Measurements from ENCODE around the gene PPIL6. TPM values are rescaled to one million over a fixed set of nuclear protein-coding genes. Genes with fewer than 3 reads are reported as not detected.

The PPIL6 gene
- total RNA-seq, 2 donors from 2014 or later, result 0.58 to 2.0 TPM

- intact Hi-C loops (cut with DNase I, micrococcal nuclease), result no loop called here
- DNase-seq, result no peak
- ATAC-seq, result no peak
These were observed 84.2 kb downstream of the PPIL6 start for GRCh38 chr6:109356237-109356636.

- intact Hi-C loops (cut with DNase I, micrococcal nuclease), result no loop called here
- no peak for DNase-seq
- ATAC-seq, result peak; percentile 57
These were observed 88.9 kb downstream of the PPIL6 start for GRCh38 chr6:109351231-109352130.

- ATAC-seq (peak; percentile 77), DNase-seq (peak; percentile 52 to 79)
- intact Hi-C loops (cut with DNase I, micrococcal nuclease), result no loop called here
These were observed 90.9 kb downstream of the PPIL6 start for GRCh38 chr6:109349419-109349987.

- ATAC-seq (no peak), DNase-seq (peak in 1 of 2 donors; percentile 38)
- intact Hi-C loops (cut with DNase I, micrococcal nuclease), result no loop called here
These were observed 92.2 kb downstream of the PPIL6 start for GRCh38 chr6:109348226-109348625.

GRCh38 chr6:109347779-109348178 is 92.6 kb downstream of the PPIL6 start:
- ATAC-seq (peak; percentile 71), DNase-seq (peak; percentile 62 to 73)
- intact Hi-C loops (cut with DNase I, micrococcal nuclease), result no loop called here

GRCh38 chr6:109345986-109346385 is 94.4 kb downstream of the PPIL6 start:
- intact Hi-C loops (cut with DNase I, micrococcal nuclease), result no loop called here
- ATAC-seq (no peak), DNase-seq (no peak)

- DNase-seq, result no peak
- no peak for ATAC-seq
- intact Hi-C loops (cut with DNase I, micrococcal nuclease), result no loop called here
These were observed 96.2 kb downstream of the PPIL6 start for GRCh38 chr6:109344226-109344625.

GRCh38 chr6:109343518-109343917 is 96.9 kb downstream of the PPIL6 start:
- DNase-seq (no peak), ATAC-seq (no peak)
- intact Hi-C loops (cut with DNase I, micrococcal nuclease), result no loop called here

GRCh38 chr6:109342911-109343310 is 97.5 kb downstream of the PPIL6 start:
- ATAC-seq (no peak), DNase-seq (no peak)
- intact Hi-C loops (cut with DNase I, micrococcal nuclease), result no loop called here

- peak; percentile 75 for ATAC-seq
- DNase-seq, result peak in 1 of 2 donors; percentile 31
- intact Hi-C loops (cut with DNase I, micrococcal nuclease), result no loop called here
These were observed 97.9 kb downstream of the PPIL6 start for GRCh38 chr6:109342506-109342905.

- intact Hi-C loops (cut with DNase I, micrococcal nuclease), result no loop called here
- no peak for ATAC-seq
- DNase-seq, result no peak
These were observed 99.6 kb downstream of the PPIL6 start for GRCh38 chr6:109340811-109341210.

Other genes starting within 250 kb of the PPIL6 start
- gene CD164, start 58.2 kb downstream of the PPIL6 start, total RNA-seq, result 100 to 1,000 TPM; 591 to 774 TPM
- gene SMPD2, start 96 bp upstream of the PPIL6 start, total RNA-seq, result 10 to 100 TPM; 17.8 to 23.8 TPM
- gene MICAL1, start 15.1 kb upstream of the PPIL6 start, total RNA-seq, result 10 to 100 TPM; 62.7 to 63.9 TPM
- gene ZBTB24, start 42.6 kb upstream of the PPIL6 start, total RNA-seq, result 1 to 10 TPM; 6.6 to 6.7 TPM